NCI-H2196 (cell line): Measurements from ENCODE around the gene COLEC12.

Experiments
- DNase-seq: peaks from one replicate; lab custom pipeline; 2025; ENCODE audit not compliant: unreplicated experiment; lab: John Stamatoyannopoulos, UW

COLEC12 gene

GRCh38 chr18:446941-447560, 53.5 kb downstream of the COLEC12 start:
- no peak for DNase-seq

- no peak for DNase-seq
These were observed 55.4 kb downstream of the COLEC12 start for GRCh38 chr18:445055-445454.

DNA sequence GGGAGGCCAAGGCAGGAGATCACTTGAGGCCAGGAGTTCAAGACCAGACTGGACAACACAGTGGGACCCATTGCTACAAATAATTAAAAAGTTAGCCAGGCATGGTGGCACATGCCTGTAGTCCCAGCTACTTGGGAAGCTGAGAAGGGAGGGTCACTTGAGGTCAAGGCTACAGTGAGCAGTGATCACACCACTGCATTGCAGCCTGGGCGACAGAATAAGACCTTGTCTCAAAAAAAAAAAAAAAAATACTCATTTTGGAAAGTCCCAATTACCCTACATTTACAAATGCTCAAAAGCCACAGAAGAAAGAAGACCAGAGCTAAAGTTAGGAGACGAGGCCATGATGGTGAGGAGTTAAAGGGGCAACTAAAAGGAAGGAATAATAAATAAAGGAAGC, 61.9 kb downstream of the COLEC12 start:
- DNase-seq: no peak

DNA sequence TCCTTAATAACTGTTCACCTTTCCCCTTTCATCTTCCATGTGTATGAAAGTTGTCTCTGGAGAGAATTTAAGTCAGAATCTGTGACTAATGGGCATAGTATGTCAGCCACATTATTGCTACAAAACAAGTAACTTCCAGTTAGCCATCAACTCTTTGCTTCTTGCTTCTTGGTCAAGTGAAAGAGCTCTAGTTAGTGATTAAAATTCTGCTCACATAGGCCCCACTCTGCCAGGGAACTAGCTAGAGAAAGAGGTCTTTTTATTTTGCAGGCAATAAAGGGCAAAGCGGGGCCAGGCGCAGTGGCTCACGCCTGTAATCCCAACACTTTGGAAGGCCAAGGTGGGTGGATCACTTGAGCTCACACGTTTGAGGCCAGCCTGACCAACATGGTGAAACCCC, 64.6 kb downstream of the COLEC12 start:
- DNase-seq: no peak

- DNase-seq: no peak
These were observed 66.1 kb downstream of the COLEC12 start for GRCh38 chr18:434410-434809.

DNA sequence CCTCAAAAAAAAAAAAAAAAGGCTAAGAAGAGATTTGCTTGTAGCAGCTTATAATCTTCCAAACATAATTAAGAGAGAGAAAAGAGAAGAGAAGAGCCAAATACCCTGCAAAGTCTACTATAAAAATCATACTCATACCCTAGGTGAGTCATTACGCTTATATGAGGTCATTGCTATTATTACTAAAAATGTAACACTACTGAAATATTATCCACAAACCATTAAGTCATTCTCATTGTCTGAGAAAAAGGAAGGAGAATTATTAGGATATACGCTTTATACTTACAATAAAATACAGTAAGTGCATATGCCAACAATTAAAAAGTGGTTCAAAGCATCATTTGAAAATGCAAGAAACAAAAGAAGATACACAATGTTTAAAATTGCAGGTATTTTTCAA, 66.5 kb downstream of the COLEC12 start:
- DNase-seq: no peak

DNA sequence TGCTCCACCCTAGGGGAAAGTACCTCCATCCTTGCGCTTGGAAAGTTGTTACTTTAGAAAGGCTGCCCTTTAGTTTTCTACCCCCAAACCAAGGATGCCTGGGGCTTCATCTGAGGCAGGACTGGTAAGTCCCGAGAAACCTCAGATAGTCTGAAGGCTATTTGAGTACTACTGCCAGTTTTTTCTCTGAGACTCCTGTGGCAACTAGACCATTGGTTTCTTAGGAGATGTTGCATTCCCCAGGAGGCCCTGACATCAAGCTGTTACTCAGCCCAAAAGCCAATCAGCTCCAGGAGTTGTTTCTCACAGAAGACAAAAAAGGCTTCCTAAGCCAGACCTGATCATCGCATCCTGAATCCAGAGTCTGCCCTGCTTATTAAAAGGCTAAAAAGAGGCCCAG, 67.2 kb downstream of the COLEC12 start:
- no peak for DNase-seq

GRCh38 chr18:432791-433190, 67.7 kb downstream of the COLEC12 start:
- no peak for DNase-seq

GRCh38 chr18:429030-429429, 71.5 kb downstream of the COLEC12 start:
- no peak for DNase-seq

GRCh38 chr18:427005-427404, 73.5 kb downstream of the COLEC12 start:
- no peak for DNase-seq

GRCh38 chr18:425106-425745, 75.3 kb downstream of the COLEC12 start:
- DNase-seq: no peak

GRCh38 chr18:424668-425067, 75.8 kb downstream of the COLEC12 start:
- DNase-seq: no peak

DNA sequence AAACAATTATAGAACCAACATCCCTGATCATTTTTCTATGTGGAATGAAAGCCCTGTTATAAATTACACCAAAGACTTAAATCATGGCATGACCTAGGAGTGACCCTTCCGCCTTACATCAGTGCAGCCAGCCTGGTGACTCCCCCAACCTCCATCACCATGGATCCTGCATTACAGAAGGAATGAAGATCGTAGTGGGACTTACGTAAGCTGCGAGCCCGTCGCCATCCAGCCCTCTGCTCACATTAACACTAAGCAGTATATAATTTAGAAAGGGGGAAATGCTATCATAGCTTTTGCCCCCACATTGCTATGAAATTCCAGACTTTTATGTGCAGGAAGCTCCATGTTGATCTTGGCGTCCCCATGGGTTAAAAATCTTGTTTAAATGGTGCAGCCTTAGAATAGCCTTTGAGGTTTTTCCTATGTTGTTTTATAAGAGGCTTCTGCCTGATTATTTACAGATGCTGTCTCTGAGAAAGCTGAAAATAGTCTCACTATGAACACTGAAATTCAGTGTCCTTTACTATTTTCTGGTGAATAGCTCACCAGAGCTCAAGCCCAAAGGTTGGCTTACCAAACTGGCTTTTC, 76.3 kb downstream of the COLEC12 start:
- DNase-seq: no peak

- no peak for DNase-seq
These were observed 77.5 kb downstream of the COLEC12 start for GRCh38 chr18:422966-423365.

GRCh38 chr18:421247-422155, 79.0 kb downstream of the COLEC12 start:
- DNase-seq: no peak

DNA sequence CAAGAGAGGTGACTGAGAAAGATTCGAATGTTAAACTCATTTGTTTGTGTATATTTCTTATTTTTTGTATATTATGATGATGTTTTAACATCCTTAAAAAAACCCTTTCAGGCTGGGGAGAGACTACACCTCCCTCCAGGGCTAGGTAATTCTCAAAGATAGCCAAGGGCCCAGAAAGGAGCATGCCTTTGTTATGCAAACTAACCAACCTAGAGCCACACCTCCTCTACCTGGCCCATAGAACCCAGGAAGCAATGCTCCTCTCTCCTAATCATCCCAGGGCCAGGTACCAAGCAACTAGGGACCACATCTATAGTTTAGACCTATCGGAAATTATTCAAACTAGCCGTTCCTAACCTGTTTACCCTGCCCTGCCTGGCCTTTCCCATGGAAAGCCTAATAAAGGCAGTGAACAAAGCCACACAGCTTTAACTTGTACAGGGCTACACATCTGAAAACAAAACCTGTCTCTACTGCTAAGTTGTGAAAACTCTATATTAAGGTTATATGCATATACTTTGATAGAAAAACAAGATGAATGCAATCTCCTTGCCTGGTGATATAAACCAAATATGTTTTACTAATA, 79.7 kb downstream of the COLEC12 start:
- no peak for DNase-seq

DNA sequence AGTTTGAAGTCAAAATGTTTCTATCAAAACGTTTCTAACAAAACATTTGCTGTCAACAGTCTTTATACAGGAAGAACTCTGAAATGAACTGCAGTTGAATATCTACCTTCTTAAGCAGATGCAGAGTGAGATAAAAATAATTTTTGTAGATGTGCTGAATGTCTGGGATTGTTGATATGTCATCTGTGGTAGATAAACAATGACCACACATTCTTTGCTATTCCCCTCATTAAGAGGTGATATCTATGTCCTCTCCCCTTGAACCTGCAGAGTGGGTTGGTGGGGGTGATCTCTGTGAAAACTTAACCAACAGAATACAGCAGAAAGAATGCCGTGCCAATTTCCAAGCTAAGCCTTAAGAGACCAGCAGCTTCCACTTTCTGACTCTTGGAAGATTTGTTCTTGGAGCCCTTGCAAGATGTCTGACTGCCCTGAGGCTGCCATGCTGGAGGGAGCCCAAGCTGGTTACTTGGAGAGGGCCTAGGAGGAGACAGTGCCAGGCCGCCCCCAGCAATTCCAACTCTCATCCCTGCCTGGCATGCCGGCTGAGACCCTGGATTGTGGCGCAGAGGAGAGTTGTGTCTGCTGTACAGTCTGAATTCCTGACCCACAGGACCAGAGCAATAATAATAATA, 80.8 kb downstream of the COLEC12 start:
- no peak for DNase-seq

GRCh38 chr18:417495-417894, 83.0 kb downstream of the COLEC12 start:
- no peak for DNase-seq

DNA sequence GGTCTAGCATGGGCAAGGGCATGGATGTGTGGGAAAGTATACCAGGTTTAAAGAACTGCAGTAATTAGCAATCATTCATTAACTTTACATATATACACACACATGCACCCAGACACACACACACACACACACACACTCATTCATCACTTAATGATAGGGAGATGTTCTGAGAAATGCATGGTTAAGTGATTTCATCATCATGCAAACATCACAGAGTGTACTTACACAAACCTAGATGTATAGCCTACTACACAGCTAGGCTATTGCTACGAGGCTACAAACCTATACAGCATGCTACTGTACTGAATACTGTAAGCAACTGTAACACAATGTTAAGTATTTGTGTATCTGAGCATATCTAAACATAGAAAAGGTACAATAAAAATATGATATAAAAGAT, 83.6 kb downstream of the COLEC12 start:
- no peak for DNase-seq

- no peak for DNase-seq
These were observed 84.6 kb downstream of the COLEC12 start for GRCh38 chr18:415617-416612.
